Gastrocnemius medialis (tissue), 4 donors: ENCODE data around the gene CFHR5.

ENCODE experiments used
- POLR2A ChIP-seq, 2 donors: fragments of 450-650 bp; IDR thresholded peaks; one replicate each; pipeline ENCODE4 v1.6.1; 2017; ENCODE audit warnings: antibody characterized with exemption in 2 of 2, mild to moderate bottlenecking in 2 of 2, moderate library complexity in 2 of 2
- TF ChIP-seq, protein P1 (sequence below), 5 experiments: fragments of 450-650 bp in 3 of 5; fragments of 200-600 bp in 2 of 5; sonication (generic) in 2 of 5; IDR thresholded peaks in 4 of 5; conservative IDR thresholded peaks in 1 of 5; 1 replicate in 4 of 5; 2 replicates in 1 of 5; pipeline ENCODE4 v1.5.1; 2016 to 2019; ENCODE audit warnings: antibody characterized with exemption in 5 of 5, mild to moderate bottlenecking in 3 of 5, moderate library complexity in 3 of 5

DNA sequence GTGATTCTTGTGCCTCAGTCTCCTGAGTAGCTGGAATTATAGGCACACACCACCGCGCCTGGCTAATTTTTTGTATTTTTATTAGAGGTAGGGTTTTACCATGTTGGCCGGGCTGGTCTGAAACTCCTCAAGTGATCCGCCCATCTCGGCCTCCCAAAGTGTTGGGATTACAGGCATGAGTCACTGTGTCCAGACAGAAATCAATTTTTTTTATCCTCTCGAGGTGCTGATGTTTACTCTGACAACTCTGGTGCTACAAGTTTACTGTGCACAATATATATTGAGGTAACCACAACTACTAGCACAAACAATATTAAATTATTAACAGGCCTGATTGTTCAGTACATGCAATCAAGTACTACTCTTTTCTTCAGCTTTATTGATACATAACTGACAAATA is 50.0 kb downstream of the CFHR5 start:
- TF ChIP-seq, protein P1, sequence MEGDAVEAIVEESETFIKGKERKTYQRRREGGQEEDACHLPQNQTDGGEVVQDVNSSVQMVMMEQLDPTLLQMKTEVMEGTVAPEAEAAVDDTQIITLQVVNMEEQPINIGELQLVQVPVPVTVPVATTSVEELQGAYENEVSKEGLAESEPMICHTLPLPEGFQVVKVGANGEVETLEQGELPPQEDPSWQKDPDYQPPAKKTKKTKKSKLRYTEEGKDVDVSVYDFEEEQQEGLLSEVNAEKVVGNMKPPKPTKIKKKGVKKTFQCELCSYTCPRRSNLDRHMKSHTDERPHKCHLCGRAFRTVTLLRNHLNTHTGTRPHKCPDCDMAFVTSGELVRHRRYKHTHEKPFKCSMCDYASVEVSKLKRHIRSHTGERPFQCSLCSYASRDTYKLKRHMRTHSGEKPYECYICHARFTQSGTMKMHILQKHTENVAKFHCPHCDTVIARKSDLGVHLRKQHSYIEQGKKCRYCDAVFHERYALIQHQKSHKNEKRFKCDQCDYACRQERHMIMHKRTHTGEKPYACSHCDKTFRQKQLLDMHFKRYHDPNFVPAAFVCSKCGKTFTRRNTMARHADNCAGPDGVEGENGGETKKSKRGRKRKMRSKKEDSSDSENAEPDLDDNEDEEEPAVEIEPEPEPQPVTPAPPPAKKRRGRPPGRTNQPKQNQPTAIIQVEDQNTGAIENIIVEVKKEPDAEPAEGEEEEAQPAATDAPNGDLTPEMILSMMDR (IDR thresholded peaks at IDR 0.05 in 4 of 5, conservative IDR thresholded peaks at IDR 0.05 in 1 of 5) = no peak
- no peak for TF ChIP-seq POLR2A (IDR thresholded peaks at IDR 0.05)
